Heart right ventricle (tissue), 16 donors: ENCODE measurements around the gene ZFPM1. TPM values are rescaled to one million over a fixed set of nuclear protein-coding genes. Genes with fewer than 3 reads are reported as not detected.

Experiments used
- ATAC-seq, 8 donors: fragments of 200-7000 bp; cut with Tn5 transposase; one replicate each; pipeline ENCODE4 v1.9.1; 2020; ENCODE audit warnings: mild to moderate bottlenecking in 8 of 8, moderate library complexity in 8 of 8, moderate number of reproducible peaks in 1 of 8
- DNase-seq, 2 donors: peaks; one replicate each; pipeline ENCODE4 v3.0.0-alpha.2; 2020
- H3K27ac ChIP-seq, 10 donors: fragments of 200-600 bp; sonication (generic) in 2 of 10; one replicate each; pipeline versions ENCODE4 v1.5.0 to v1.8.0; 2020 to 2022; ENCODE audit warnings: mild to moderate bottlenecking in 3 of 10
- H3K27me3 ChIP-seq, 7 donors: fragments of 200-600 bp; one replicate each; pipeline ENCODE4 v1.8.0; 2021 to 2022; ENCODE audit warnings: mild to moderate bottlenecking in 2 of 7
- H3K36me3 ChIP-seq, 9 donors: fragments of 200-600 bp; sonication (generic) in 1 of 9; one replicate each; pipeline versions ENCODE4 v1.5.0 to v1.8.0; 2020 to 2022; ENCODE audit warnings: mild to moderate bottlenecking in 2 of 9
- H3K4me1 ChIP-seq, 9 donors: fragments of 200-600 bp; sonication (generic) in 1 of 9; one replicate each; pipeline versions ENCODE4 v1.5.0 to v1.8.0; 2020 to 2022; ENCODE audit warnings: mild to moderate bottlenecking in 4 of 9
- H3K4me3 ChIP-seq, 10 donors: fragments of 200-600 bp; sonication (generic) in 2 of 10; one replicate each; pipeline versions ENCODE4 v1.5.0 to v1.8.0; 2020 to 2022; ENCODE audit warnings: mild to moderate bottlenecking in 7 of 10, moderate library complexity in 2 of 10
- H3K9me3 ChIP-seq, 11 donors: fragments of 200-600 bp in 10 of 11; sonication (generic) in 2 of 11; one replicate each; pipeline versions ENCODE4 v1.5.0 to v1.8.0; 2013 to 2022; ENCODE audit warnings: mild to moderate bottlenecking in 2 of 11, control low read depth in 1 of 11, moderate library complexity in 1 of 11
- CTCF ChIP-seq, 9 donors: fragments of 200-600 bp; sonication (generic) in 2 of 9; IDR thresholded peaks; one replicate each; pipeline versions ENCODE4 v1.5.0 to v1.8.0; 2021 to 2022; ENCODE audit warnings: antibody characterized with exemption in 9 of 9, mild to moderate bottlenecking in 5 of 9, moderate library complexity in 1 of 9
- WGBS, 2 donors: extraction: QIAGEN DNeasy Blood & Tissue Kit; methylation state at CpG; one replicate each; pipeline ENCODE4 v1.1.7; 2013; ENCODE audit warnings: inconsistent platforms in 1 of 2; 5-methylcytosine and 5-hydroxymethylcytosine counted together
- intact Hi-C, 10 donors: fragments of 100-400 bp; cut with DNase I; formaldehyde crosslinking; loops; one replicate each; pipeline versions ENCODE4 v1.11.1 to v1.14.2; 2022
- polyA plus RNA-seq, 2 donors: library from polyadenylated mRNA; stranded (reverse); fragments of 200-250 nt; gene quantifications; one replicate each; pipeline ENCODE4 v1.2.3, GENCODE V29; 2013
- total RNA-seq, 10 donors: library from RNA; stranded (reverse); fragmentation: NEBNext Ultra II Directional in 3 of 10; extraction: Animal tissue kit (Norgen Biotek cat#: 25700) in 3 of 10; gene quantifications; one replicate each; pipeline versions ENCODE4 v1.2.1 to v1.2.4, GENCODE V29; 2021 to 2023
- donor health status: Arrhythmogenic right ventricular cardiomyopathy.
- donor health status: ischemic (EF 13 %, LVEDD 7.1; RV severe dilation, severe dysfunction).
- donor health status: healthy with polysubstance abuse.
- donor health status: DM: no; HTN: yes; CAD: no.
- donor health status: DM: no; HTN: no; CAD: no.
- donor health status: ischemic (EF 25% LVEDD 6.9; RV normal size, moderate dysfunction).
- donor health status: ischemic (EF 25% LVEDD 5.7; RV mildly dilated, moderate dysfunction).
- donor health status: healthy.
- donor health status: DM: yes; HTN: yes; CAD: no.
- donor health status: Ischemic cardiomyopathy.
- donor health status: ischemic (EF 35%, LVEDD 5.7; RV mildly dilated, moderate dysfunction).
- donor health status: nonischemic (EF 11% LVEDD 7.7; RV severe dilation, severe dysfunction).
- donor health status: DM: yes; HTN: yes; CAD: no.
- donor health status: PGD.
- donor health status: ischemic (EF 29% LVEDD 5.4; RV normal size, mild dysfunction).
- donor health status: nonischemic (EF 23%, LVEDD 6.1; RV moderate dilation, normal function).

ZFPM1 gene
- total and polyA plus RNA-seq, 12 donors, result 2.0 to 10.4 (median 4.4) TPM

- TF ChIP-seq CTCF (IDR thresholded peaks at IDR 0.05), result no peak
- WGBS, 2 donors, result 85 to 86% methylated on average over 16 of the region's 16 CpGs
These were observed 40.3 kb upstream of the ZFPM1 start for GRCh38 chr16:88412766-88413165.

GRCh38 chr16:88413231-88413630 lies 39.8 kb upstream of the ZFPM1 start:
- no peak overlapping the region for H3K27ac ChIP-seq
- no peaks in the 10 kb centered on the region for H3K36me3 ChIP-seq
- ATAC-seq (no peak), DNase-seq (no peak)
- H3K4me3 ChIP-seq, result no peak overlapping the region
- H3K4me1 ChIP-seq, result peaks cover 0 to 3% (median 0%) of the 10 kb centered on the region in 9 donors
- H3K27me3 ChIP-seq, result peaks cover 0 to 8% (median 0%) of the 10 kb centered on the region in 7 donors
- TF ChIP-seq CTCF (IDR thresholded peaks at IDR 0.05), result no peak
- no peaks in the 10 kb centered on the region for H3K9me3 ChIP-seq
- WGBS, 2 donors, result 88% methylated on average over 12 of the region's 12 CpGs
- intact Hi-C loops, result no loop called here

More at GRCh38 chr16:88412766-88413165, 40.3 kb upstream of the ZFPM1 start:
- peaks cover 0 to 8% (median 0%) of the 10 kb centered on the region in 9 donors for H3K4me1 ChIP-seq
- DNase-seq (no peak), ATAC-seq (no peak)
- no peak overlapping the region for H3K27ac ChIP-seq
- peaks cover 0 to 3% (median 0%) of the 10 kb centered on the region in 7 donors for H3K27me3 ChIP-seq
- H3K4me3 ChIP-seq, result no peak overlapping the region
- no peaks in the 10 kb centered on the region for H3K9me3 ChIP-seq
- H3K36me3 ChIP-seq, result no peaks in the 10 kb centered on the region
- intact Hi-C loops, result no loop called here

DNA sequence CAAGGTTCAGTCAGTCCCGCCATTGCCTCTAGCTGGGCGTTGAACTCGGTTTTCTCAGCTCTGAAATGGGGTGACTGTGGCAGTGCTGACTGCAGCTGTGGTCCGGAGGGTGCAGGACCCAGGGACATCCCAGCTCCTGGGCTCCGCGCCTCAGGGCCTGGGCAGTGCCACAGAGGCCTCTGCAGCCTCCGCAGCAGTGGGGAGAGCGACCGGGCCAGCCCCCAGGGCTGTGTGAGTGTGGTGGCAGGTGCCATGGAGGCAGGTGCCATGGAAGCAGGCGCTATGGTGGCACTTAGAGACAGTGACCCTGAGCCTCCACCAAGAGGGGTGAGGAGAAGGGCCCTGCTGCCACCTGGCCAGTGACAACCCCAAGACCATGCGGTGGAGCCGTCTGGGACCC lies 39.4 kb upstream of the ZFPM1 start:
- TF ChIP-seq CTCF (IDR thresholded peaks at IDR 0.05), result no peak
- ATAC-seq, result no peak
- WGBS, 2 donors, result 95 to 97% methylated on average over 12 of the region's 12 CpGs

DNA sequence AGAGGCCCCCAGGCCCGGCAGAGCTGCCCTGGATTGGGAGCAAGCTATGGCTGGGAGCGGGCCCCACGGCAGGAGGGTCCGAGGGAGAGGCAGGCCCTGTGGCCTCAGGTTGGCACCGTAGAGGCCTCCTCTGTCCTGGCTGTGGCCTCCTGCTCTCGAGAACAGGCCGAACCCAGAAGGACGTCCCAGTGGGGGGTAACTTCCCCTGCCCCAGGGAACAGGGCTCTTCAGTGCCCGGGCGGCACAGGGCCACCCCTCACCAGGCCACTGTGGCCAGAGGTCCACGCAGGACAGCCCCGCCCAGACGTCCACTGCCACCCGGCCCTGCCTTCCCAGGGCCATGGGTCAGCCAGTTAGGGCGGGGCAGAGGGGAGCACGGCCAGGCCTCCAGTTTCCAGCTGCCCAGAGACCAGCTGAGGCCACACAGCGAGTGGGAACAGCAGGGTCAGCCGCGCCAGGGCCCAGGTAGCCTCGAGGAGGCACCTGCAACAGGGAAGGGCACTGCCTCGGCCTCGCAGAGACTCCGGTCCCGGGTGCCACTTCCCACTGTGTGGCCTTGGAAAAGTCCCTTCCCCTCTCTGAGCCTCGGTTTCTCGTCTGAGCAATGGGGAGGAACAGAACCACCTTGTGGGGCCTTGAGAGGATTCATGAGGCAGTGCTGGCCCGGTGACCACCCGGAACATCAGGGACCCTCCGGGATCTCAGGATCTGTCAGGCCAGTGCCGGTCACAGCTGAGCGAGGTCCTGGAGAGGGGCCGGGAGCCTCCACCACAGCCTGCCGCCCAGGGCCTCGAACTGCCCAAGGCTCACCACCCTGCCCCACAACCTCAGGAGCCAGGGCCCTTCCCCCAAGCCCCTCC lies 38.3 kb upstream of the ZFPM1 start:
- Histone ChIP-seq H3K27ac (no peak overlapping the region), H3K27me3 (peaks cover 0 to 16% (median 0%) of the 10 kb centered on the region in 7 donors), H3K9me3 (no peaks in the 10 kb centered on the region), H3K36me3 (no peaks in the 10 kb centered on the region), H3K4me1 (no peaks in the 10 kb centered on the region), H3K4me3 (no peak overlapping the region)
- intact Hi-C loops, result no loop called here
- no peak for DNase-seq
- WGBS, 2 donors, result 91% methylated on average over 34 of the region's 34 CpGs
- TF ChIP-seq CTCF (IDR thresholded peaks at IDR 0.05), result no peak
- no peak for ATAC-seq

More for the DNA sequence above, 39.4 kb upstream of the ZFPM1 start:
- H3K9me3 ChIP-seq, result no peaks in the 10 kb centered on the region
- no peak for DNase-seq
- no peaks in the 10 kb centered on the region for H3K4me1 ChIP-seq
- intact Hi-C loops, result no loop called here
- H3K36me3 ChIP-seq, result no peaks in the 10 kb centered on the region
- no peak overlapping the region for H3K4me3 ChIP-seq
- H3K27me3 ChIP-seq, result peaks cover 0 to 12% (median 0%) of the 10 kb centered on the region in 7 donors
- no peak overlapping the region for H3K27ac ChIP-seq
